ENCODE measurements around the gene GCNT3.
"Not testable (repeated sequence)": the region's sequence is repeated elsewhere in the genome, so short reads cannot be mapped to it uniquely, and the experiment has no call there.

GCNT3 gene

DNA sequence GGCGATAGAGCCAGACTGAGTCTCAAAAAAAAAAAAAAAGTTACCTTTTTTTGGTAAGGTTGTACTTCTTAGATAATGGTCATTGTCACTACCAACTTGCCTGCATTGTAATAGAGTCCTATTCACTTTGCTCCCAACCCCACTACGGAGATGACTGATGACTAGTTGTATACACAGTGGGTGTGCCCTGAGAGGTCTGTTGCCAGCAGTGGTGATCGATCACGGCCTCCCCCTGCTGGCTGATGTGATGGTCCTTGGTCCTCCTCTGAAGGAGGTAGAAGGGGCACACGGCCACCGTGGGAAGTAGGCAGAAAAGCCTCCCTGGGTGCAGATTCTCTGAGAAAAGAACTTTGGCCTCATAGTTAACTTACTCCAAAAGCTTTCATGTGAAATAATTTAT, 10.7 kb downstream of the GCNT3 start:
- no peak for FAIRE-seq

DNA sequence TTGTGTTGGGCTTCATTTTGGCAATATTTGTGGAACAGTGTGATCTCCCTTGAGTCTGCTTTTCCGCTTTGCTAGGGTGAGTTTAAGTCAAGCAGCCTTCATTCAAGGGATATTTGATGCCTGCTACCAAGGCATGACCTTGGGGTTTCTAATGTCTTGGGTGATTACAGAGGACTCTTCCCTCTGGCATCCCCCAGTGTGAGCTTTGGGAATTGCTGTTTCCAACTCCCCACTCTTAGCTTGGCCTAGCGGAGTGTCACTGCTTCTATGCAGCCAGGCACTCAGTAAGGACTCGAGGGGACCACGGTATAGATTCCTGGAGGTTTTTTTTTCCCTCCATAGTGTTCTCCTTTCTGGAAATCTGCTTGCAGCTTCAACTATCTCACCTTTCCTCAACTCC, 21.1 kb downstream of the GCNT3 start:
- FAIRE-seq, result no peak

DNA sequence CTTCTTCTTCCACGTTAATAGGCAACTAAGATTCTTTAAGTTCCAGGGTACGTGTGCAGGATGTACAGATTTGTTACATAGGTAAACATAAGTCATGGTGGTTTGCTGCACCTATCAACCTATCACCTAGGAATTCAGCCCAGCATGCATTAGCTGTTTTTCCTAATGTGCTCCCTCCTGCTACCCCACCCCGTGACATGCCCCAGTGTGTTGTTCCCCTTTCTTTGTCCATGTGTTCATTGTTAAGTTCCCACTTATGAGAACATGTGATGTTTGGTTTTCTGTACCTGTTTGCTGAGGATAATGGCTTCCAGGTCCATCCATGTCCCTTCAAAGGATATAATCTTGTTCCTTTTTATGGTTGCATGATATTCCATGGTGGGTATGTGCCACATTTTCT, 24.6 kb downstream of the GCNT3 start:
- no peak for FAIRE-seq

DNA sequence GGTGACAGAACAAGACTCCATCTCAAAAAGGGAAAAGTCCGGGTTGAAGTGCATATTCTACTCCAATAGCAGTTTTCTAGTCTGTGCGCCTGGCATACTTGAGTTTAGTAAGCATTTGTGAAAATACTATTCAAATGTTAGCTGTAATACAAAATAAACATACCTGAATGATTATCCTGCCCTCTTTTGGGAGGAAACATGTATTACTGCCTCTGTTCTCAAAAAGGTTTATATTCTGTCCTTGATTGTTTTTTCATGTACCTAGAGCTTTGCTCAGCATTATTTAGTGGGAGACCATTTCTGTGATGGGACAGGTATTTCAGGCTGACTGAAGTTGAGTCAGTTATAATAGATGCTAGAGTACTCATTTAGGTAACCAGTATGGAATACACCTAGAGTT, 25.9 kb downstream of the GCNT3 start:
- not testable (repeated sequence) for FAIRE-seq

DNA sequence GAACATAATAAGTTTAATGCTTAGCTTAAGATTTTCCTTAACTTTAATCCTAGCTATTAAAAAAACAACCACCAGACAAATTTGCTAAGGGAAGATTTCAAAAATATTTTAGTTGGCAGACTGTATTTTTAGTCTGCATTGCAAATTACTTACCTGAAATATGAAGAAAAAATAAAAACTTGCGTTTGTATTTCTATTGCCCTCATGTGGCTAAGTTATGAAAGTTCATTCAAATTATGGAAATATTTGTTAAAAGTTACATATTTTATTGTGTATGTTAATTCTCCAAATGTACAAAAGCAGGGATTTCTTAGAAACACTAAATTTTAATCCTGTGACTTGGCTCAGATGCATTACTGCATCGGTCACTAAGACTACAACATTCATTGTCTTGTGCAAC, 30.8 kb downstream of the GCNT3 start:
- peak; percentile 30 for FAIRE-seq

DNA sequence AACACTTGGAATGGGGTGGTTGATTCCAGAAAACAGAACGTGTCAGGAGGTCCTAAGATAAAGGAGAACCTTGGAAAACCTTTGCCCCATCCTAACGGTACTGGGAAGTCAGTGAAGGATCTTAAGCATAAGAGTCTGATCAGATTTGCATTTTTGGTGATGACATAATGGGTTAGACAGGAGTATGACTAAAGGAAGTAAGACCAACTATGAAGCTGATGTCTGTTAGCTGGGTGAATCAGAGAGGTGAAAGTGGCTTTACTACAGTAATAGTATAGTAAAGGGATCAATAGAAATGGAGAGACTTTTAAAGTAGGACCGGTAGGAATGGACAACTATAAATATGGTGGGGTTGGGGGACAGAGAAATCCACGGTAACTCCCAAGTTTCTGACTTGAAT, 33.2 kb downstream of the GCNT3 start:
- FAIRE-seq, result no peak

DNA sequence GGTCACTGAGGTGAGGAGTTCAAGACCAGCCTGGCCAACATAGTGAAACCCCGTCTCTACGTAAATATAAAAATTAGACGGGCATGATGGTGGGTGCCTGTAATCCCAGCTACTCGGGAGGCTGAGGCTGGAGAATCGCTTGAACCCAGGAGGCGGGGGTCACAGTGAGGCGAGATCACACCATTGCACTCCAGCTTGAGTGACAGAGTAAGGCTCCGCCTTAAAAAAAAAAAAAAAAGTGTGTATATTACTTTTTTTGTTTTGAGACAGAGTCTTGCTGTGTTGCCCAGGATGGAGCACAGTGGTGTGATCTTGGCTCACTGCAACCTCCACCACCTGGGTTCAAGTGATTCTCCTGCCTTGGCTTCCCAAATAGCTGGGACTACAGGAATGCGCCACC, 34.2 kb downstream of the GCNT3 start:
- not testable (repeated sequence) for FAIRE-seq

DNA sequence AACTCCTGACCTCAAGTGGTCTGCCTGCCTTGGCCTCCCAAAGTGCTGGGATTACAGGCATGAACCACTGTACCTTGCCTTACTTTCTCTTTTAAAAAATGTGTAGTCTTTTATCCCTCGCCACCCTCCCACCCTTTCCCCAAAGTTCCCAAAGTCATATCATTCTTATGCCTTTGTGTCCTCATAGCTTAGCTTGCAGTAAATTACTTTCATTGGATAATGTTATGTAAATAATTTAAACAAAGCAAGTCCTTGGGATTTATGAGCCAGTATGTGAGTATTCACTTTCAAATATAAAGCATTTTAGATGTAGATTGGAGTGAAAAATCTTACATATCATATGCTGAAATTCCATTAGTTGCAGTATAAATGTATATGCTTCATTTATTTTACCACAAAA, 34.7 kb downstream of the GCNT3 start:
- FAIRE-seq, result no peak

DNA sequence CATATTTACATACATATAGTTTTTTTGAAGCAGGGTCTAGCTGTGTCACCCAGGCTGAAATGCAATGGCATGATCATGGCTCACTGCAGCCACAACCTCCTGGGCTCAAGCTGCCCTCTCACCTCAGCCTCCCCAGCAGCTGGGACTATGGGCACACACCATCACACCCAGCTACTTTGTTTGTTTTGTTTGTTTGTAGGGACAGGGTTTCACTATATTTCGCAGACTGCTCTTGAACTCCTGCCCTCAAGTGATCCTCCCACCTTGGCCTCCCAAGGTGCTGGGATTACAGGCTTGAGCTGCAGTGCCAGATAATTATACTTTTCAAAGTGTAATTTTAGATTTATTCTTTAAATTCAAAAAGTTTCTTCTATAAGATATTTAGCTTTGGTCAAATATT, 35.5 kb downstream of the GCNT3 start:
- no peak for FAIRE-seq

DNA sequence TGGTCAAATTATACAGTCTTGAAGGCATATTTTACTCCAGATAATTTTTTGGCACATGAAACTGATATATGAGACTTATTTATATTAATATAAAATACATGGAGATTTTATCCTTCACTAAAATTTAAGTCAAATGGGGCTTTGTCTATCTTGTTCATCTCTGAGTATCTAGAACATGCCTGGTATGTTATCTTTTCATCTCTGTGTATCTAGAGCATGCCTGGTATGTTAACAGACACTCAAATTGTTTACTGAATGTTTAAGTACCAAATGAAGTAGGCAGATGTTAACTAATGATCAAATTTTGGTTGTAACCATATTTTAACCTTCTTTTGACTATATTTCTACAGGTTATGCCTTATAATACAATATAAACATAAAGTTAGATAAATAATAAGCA, 38.0 kb downstream of the GCNT3 start:
- no peak for FAIRE-seq

DNA sequence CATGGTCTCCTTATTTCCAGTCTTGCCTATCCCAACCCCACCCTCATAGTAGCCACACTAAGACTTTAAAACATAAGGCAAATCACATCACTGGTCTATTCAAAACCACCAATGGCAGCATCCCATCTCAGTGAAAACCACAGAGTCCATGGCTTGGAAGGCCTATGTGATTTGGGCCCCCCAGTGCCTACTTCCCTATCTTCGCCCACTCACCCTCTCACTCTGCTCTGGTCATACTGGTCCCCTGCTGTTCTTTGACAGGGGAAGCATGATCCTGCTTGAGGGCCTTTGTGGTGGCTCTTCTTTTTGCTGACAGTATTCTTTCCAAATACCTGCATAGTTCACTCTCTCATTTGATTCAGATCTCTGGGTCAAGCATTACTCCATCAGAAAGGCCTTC, 42.5 kb downstream of the GCNT3 start:
- FAIRE-seq, result no peak

DNA sequence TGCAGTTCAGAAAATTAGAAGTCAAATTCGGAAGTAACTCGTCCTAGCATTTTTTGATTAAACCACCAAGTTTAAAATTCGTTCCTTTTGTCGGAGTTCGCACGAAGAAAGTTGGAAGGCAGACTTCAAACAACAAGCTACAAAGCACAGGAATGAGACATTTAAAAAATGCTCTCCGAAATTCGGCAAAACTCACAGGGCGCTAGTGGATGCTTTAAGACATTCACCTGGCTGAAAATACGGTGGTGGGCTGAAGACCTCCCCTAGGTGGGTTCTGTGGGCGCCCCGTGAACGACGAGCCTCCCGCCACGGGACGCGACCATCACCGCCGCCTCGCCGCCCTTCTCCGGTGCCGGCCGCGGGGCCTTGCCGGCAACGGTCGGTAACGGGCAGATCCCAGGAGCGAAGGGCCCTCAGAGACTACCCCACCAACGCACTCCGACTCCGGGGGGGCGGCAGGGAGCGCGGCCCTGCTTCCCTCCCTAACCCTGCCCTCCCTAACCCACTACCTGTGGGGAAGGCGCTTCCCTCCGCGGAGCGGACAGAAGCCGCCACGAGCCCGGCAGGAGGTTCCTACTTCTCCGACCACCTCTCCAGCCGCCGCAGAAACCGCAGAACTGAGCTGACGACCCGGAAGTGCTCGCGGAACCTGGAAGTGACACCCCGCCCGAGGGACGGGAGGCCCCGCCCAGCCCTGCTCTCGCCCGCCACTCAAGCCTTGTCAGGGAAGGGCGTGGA, 45.5 kb downstream of the GCNT3 start, which contains the start of gene GTF2A2:
Gene GTF2A2 (minus strand): TSS at position 619 of the 738 bp plus-strand sequence. CDS start 5,238 bp downstream, outside the sequence.
- FAIRE-seq, result peak; percentile 97

DNA sequence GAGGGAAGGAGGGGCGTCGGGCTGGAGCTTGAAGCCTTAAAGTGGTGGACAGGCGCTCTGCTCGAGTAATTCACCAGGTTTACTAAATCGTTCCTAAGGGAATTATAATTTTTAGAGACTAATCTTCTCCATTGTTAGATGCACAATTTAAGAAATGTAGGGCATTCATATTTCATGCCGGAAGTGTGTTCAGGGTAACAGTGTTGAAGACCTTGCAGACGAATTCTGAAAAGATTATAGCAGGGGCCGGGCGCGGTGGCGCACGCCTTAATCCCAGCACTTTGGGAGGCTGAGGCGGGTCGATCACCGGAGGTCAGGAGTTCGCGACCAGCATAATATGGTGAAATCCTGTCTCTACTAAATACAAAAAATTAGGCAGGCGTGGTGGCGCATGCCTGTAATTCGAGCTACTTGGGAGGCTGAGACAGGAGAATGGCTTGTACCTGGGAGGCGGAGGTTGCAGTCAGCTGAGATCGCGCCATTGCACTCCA, 46.1 kb downstream of the GCNT3 start:
- no peak for FAIRE-seq

DNA sequence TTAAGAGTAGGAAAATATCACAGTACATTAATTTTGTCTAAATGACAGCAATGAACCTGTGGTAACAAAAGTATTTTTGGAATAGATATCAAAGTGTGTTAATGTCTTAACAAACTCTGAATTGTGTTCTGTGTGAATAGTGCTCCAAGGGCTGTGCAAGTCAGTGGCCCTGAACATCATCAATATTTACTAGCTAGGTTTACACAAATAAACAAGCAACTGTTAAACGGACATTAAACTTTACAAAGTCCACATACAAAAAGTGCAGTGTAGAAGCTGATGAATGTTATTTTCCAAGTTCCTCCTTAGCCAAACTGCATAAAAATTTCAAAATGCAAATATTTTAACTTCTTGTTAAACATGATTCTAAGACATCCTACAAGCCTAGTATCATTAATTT, 47.8 kb downstream of the GCNT3 start:
- no peak for FAIRE-seq

DNA sequence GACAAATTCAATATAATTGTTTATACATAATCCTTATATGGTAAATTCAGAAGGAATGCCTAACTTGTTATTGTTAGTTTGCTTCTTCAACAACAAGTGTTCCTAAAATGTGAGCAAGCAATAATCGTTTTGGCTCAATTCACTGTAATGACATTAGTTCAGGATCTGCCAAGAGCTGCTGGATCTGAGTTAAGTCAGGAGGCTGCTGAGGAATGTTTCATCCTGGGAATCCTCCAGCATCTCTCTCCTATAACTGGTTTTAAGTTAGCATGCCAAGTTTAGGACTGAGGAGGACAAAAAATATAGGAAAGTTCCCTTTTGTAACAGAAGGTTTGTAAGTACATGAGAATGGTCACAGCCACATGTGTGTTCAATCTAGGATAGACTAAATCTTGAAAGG, 50.7 kb downstream of the GCNT3 start:
- no peak for FAIRE-seq

DNA sequence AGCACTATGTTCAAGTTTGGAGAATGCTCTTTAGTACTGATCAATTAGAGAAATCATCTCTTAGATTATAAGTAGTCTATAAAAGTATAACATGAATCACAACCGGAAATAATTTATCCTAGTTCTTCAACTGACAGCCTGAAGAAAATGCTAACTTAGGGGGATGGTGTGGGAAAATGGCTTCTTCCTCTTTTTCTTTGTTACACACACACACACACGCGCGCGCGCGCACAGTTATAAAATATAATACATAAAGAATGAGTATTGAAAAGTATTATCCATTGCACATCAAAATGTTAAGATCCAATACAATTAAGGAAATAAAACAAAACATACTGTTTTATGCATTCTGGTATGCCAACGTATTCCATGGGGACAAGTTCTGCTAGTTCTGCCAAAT, 57.0 kb downstream of the GCNT3 start:
- no peak for FAIRE-seq
